Activated CD8-positive, alpha-beta memory T cell treated with anti-CD3 and anti-CD28 coated beads, Interleukin-2, amount 10 ng/mL, durations not matched to agents 7 days and 5 days (primary cell): ENCODE data around the gene TMEM219. TPM values are rescaled to one million over a fixed set of nuclear protein-coding genes. Genes with fewer than 3 reads are reported as not detected.
A peak's percentile ranks its signal among the peaks of the same experiment; 100 is the strongest.

Experiments
- ATAC-seq: fragments of 150-1000 bp; cut with Tn5 transposase; one replicate; pipeline ENCODE4 v1.10.0; 2021; ENCODE audit warnings: moderate library complexity
- CTCF ChIA-PET: fragments of 350-600 bp; sonication (Branson Sonifier 250); formaldehyde crosslinking; loops from one replicate; lab custom pipeline; 2021; ENCODE audit warnings: antibody characterized with exemption; lab: Charles Lee
- DNase-seq: peaks from one replicate; pipeline ENCODE4 v3.0.0-alpha.2; 2020
- H3K27ac Mint-ChIP-seq: one replicate; pipeline ENCODE4 v1.8.0; 2021; ENCODE audit warnings: mild to moderate bottlenecking, mixed read lengths
- H3K27me3 Mint-ChIP-seq: one replicate; pipeline ENCODE4 v1.8.0; 2021; ENCODE audit warnings: mixed read lengths
- H3K36me3 Mint-ChIP-seq: one replicate; pipeline ENCODE4 v1.8.0; 2021; ENCODE audit warnings: mild to moderate bottlenecking, mixed read lengths
- H3K4me1 Mint-ChIP-seq: one replicate; pipeline ENCODE4 v1.8.0; 2021; ENCODE audit warnings: mixed read lengths
- H3K4me3 Mint-ChIP-seq: one replicate; pipeline ENCODE4 v1.8.0; 2021; ENCODE audit warnings: mild to moderate bottlenecking, moderate library complexity, mixed read lengths
- H3K9me3 Mint-ChIP-seq: one replicate; pipeline ENCODE4 v1.8.0; 2022; ENCODE audit warnings: low read depth, mixed read lengths
- total RNA-seq, 2 experiments: library from RNA; stranded (reverse); gene quantifications; one replicate each; pipeline ENCODE4 v1.2.3, GENCODE V29; 2021

TMEM219 gene
- total RNA-seq, 2 experiments from 2014 or later = 56.9 to 67.6 TPM

DNA sequence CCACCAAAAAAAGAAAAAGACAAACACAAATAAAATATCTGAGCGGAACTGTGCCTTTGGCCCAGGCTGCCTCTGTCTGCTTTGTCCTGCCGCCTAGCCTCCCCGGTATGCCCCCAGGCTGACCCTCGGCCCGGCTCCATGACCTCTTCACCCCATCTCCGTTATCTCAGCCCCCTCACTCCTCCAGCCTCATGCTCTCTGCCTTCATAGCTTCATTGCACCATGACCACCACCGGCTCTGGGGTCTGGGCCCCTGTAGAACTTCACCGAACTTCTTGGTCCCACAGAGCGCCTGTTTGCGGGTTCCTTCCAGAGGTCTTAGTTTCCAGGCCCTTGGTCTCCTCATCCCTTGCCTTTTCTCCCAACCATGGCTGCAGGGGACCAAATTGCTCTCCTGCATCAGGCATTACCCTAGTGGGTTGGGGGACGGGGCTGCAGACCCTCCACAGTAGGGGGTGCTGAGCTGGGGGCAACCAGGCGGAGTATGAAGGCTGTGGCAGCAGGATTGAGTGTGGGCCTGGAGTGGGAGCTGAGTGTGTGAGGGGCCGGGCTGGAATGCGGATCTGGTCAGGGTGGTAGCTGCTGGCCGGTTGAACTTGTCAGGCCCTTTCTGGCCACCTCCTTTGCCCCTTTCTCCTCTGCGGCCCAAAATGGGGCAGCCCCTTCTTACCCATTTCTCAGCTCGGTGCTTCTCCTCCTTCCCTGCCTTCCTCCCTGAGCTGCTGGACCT, 26.6 kb downstream of the TMEM219 start:
- CTCF ChIA-PET = no interaction called here
- no peak for ATAC-seq
- H3K4me3 Mint-ChIP-seq = no peak overlapping the region
- no peak overlapping the region for H3K27ac Mint-ChIP-seq
- H3K27me3 Mint-ChIP-seq = no peaks in the 10 kb centered on the region
- peaks cover 39% of the 10 kb centered on the region for H3K36me3 Mint-ChIP-seq
- DNase-seq = no peak
- peaks cover under 1% of the 10 kb centered on the region for H3K4me1 Mint-ChIP-seq
- no peaks in the 10 kb centered on the region for H3K9me3 Mint-ChIP-seq

DNA sequence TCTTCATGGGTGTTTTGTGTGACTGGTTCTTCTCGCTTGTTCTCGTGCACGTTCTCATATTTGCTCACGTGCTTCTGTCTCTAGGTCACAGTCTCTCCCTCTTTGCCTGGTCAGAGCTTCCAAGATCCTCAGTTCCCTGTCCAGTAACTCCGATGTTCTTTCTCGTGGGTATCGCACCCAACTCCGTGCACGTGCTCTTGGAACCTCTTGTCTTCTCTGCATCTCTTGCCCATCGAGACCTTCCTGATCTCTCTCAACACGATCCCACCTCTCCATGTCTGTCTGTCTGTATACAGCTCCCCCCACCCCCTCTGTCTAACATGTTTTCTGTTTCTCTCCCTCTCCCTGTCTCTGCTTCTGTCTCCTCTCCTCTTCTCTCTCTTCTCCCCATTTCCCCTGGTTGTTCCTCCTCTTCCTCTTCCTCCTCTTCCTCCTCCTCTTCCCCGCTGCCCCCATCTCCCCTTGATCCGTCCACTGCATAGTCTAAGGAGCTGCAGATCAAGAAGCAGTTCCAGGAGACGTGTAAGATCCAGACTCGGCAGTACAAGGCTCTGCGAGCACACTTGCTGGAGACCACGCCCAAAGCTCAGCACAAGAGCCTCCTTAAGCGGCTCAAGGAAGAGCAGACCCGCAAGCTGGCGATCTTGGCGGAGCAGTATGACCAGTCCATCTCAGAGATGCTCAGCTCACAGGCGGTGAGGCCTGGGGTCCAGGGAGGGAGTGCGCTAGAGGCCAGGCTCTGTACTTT, 27.4 kb downstream of the TMEM219 start:
- no peak for ATAC-seq
- H3K4me1 Mint-ChIP-seq = peaks cover 8% of the 10 kb centered on the region
- no peaks in the 10 kb centered on the region for H3K9me3 Mint-ChIP-seq
- DNase-seq = no peak
- no peak overlapping the region for H3K27ac Mint-ChIP-seq
- no peaks in the 10 kb centered on the region for H3K27me3 Mint-ChIP-seq
- peaks cover 40% of the 10 kb centered on the region for H3K36me3 Mint-ChIP-seq
- CTCF ChIA-PET = no interaction called here
- H3K4me3 Mint-ChIP-seq = no peak overlapping the region

DNA sequence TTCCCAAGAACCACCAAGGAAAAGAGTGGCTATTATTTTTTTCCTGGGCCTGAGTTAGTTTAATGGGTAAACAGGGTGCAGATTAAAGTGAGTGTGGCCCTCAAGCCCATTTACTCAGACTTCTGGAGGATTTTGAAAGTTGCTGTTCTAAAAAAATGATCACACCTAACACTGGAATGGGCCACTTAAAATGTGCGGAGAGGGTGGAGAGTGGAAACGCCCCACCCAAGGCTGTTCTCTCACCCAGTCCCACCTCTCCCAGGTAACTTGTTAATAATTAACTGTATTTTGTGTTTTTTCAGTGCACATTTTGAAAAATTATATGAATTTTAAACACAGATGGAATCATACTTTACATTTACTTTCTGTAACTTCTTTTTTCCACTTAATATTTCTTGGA, 28.2 kb downstream of the TMEM219 start:
- H3K9me3 Mint-ChIP-seq = no peaks in the 10 kb centered on the region
- ATAC-seq = no peak
- no peak overlapping the region for H3K27ac Mint-ChIP-seq
- peaks cover 35% of the 10 kb centered on the region for H3K36me3 Mint-ChIP-seq
- H3K27me3 Mint-ChIP-seq = no peaks in the 10 kb centered on the region
- DNase-seq = no peak
- peaks cover 16% of the 10 kb centered on the region for H3K4me1 Mint-ChIP-seq
- no peak overlapping the region for H3K4me3 Mint-ChIP-seq
- CTCF ChIA-PET = no interaction called here

DNA sequence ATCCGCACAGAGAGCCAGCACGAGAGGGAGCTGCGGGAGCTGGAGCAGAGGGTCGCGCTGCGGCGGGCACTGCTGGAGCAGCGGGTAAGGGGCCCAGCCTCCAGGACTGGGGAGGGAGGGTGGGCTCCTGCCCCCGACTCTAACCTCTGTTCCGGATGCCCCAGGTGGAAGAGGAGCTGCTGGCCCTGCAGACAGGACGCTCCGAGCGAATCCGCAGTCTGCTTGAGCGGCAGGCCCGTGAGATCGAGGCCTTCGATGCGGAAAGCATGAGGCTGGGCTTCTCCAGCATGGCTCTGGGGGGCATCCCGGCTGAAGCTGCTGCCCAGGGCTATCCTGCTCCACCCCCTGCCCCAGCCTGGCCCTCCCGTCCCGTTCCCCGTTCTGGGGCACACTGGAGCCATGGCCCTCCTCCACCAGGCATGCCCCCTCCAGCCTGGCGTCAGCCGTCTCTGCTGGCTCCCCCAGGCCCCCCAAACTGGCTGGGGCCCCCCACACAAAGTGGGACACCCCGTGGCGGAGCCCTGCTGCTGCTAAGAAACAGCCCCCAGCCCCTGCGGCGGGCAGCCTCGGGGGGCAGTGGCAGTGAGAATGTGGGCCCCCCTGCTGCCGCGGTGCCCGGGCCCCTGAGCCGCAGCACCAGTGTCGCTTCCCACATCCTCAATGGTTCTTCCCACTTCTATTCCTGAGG, 29.1 kb downstream of the TMEM219 start:
- Mint-ChIP-seq H3K4me1 (peaks cover 16% of the 10 kb centered on the region), H3K4me3 (no peak overlapping the region), H3K36me3 (peaks cover 28% of the 10 kb centered on the region), H3K27ac (no peak overlapping the region), H3K9me3 (no peaks in the 10 kb centered on the region), H3K27me3 (no peaks in the 10 kb centered on the region)
- CTCF ChIA-PET = no interaction called here
- no peak for DNase-seq
- no peak for ATAC-seq

DNA sequence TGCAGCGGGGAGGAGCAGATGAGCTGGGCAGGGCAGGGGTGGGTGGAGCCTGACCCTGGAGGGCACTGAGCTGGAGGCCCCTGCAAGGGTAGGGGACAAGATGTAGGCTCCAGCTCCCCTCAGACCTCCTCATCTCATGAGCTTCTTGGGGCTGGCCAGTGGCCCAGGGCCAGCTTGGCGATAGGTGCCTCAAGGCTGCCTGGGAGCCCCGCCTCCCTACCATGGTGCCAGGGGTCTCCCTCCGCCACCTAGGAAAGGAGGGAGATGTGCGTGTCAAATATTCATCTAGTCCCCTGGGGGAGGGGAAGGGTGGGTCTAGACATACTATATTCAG, 29.7 kb downstream of the TMEM219 start:
- Mint-ChIP-seq H3K36me3 (peaks cover 28% of the 10 kb centered on the region), H3K27me3 (no peaks in the 10 kb centered on the region), H3K4me1 (peaks cover 16% of the 10 kb centered on the region), H3K9me3 (no peaks in the 10 kb centered on the region), H3K27ac (no peak overlapping the region), H3K4me3 (no peak overlapping the region)
- ATAC-seq (no peak), DNase-seq (no peak)
- CTCF ChIA-PET = no interaction called here

DNA sequence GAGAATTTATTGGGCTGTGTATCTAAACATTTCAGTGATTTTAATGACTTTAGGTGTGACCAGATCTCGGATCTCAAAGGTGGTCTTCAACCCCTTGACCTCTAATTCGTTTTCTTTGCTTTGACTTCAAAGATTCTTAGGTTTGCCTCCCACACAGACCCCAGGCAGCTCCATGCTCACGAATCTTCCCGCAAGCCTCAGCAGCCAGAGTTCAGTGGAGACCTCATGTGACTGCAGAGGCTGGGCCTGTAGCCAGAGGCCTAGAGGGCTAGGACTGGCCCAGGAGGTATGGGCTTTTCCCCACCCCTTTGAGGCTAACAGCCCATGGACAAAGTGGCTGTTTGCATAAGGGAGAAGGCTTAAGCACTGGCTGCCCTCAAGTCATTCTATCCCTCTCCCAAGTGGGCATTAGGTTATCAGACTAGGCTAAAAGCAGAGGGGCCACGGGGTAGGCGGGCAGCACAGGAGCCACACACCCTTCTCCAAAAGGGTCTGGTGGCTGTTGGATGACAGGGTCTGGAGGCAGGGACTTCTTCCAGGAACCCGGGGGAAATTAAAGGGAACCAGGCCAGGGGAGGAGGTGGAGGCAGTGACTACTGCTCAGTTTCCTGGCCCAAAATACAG, 30.6 kb downstream of the TMEM219 start:
- Mint-ChIP-seq H3K36me3 (peaks cover 32% of the 10 kb centered on the region), H3K4me1 (peaks cover 21% of the 10 kb centered on the region), H3K9me3 (no peaks in the 10 kb centered on the region), H3K4me3 (no peak overlapping the region), H3K27ac (no peak overlapping the region), H3K27me3 (no peaks in the 10 kb centered on the region)
- DNase-seq (no peak), ATAC-seq (no peak)
- CTCF ChIA-PET = interaction anchor here (1.8 kb wide), 2 partner anchors 16 to 39 kb away, joined by 6 to 7 read pairs; partner anchors contain the start of gene TLCD3B

DNA sequence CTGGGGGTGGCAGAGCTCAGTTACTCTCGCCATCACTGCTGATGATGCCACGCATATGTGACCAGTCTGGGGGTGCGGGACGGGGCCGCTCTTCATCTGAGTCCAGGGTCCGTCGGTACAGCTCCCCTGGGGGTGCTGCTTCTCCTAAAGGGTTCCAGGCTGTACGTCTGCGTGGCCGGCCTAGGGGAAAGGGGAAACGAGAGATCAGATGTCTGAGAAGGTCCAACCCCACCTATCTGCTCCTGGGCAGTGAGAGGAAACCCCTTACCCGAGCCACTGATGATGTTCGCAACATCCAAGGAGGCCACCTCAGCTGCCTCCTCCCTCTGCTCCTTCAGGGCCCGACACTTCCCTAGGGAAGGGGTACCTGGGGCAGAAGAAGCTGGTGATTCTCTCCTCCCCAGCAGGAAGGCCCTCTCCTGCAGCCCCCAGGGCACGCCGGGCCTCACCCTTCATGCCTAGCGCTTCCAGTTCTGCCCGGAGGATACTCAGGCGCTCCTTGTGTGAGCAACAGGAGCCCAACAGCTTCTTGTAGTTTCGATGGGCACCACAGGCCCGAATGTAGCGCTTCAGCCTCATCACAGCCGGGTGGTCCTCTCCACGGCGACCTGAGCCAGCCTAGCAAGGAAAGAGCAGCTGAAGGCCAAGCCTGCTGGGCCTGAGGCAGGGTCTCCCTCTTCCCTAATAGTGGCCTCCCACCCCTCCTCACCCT, 31.5 kb downstream of the TMEM219 start:
- CTCF ChIA-PET = interaction anchor here (0.9 to 1.8 kb wide), 5 partner anchors 17 to 293 kb away, joined by 3 to 7 read pairs (median 5); partner anchors contain the start of gene TLCD3B
- Mint-ChIP-seq H3K9me3 (no peaks in the 10 kb centered on the region), H3K36me3 (peaks cover 35% of the 10 kb centered on the region), H3K4me1 (peaks cover 27% of the 10 kb centered on the region), H3K4me3 (peak overlapping the region; percentile 98), H3K27me3 (no peaks in the 10 kb centered on the region), H3K27ac (no peak overlapping the region)
- DNase-seq = no peak
- ATAC-seq = no peak

DNA sequence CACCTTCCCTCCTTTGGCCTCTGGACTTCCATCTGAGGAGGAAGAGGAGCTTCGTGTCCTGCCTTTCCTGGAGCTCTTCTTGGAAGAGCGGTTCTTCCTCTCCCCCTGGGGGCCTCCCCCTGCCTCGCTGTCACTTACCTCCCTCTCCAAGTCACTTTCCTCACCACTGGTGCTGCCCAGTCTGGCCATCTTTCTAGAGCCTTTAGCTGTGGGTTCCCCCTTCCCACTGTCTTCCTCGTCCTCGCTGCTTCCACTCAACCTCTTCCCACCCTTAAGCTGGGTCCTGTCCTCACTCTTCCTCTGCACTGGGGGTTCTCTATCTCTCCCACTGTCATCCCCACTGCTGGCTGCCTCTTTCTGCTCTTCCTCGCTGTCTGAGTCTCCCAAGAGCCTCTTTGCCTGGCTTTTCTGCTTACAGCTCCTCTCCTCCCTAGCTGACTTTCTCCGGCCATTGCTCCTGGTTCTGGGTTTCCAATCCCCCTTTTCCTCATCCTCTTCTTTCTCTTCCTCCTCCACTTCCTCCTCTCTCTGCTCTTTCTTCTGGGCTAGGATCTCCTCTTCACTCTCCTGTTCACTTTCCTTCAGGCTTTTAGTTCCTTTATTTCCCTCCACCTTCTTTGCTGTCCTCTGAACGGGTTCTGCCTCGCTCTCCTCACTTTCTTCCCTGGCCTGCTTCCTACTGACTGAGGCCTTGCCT, 32.2 kb downstream of the TMEM219 start:
- peaks cover 36% of the 10 kb centered on the region for H3K36me3 Mint-ChIP-seq
- DNase-seq (no peak), ATAC-seq (no peak)

DNA sequence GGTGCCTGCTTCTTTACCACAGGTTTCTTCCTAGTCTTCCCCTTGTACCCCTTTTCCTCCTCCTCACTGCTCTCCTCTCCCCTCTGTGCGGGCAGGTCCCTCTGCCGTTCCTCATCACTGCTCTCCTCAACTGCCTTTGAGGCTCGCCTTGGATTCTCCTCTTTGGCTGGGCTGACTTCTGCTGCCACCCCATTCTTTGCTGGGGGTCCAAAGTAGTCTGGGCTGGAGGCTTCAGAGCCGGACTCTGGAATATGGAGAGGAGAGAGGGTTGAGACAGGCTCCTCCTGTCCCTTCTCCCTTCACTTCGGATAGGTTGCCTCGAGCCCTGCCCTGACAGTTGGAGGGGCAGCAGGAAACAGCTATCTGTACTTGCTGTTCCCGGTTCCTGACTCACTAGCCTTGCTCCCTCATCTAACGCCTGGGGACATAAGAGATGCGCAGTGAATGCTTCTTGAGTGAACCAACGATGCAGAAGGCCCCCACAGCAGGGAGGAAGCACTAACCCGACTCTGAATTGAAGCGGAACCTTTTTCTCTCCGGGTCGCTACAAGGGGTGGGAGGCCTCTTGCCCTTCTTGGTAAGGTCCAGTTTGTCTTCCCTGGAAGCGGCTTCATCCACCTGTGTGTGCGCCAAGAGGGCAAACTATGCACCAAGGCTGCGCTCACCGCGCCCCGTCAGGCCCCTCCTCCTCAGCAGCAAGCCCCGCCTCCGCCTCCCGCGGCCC, 32.9 kb downstream of the TMEM219 start:
- no peaks in the 10 kb centered on the region for H3K27me3 Mint-ChIP-seq
- ATAC-seq (peak; percentile 59), DNase-seq (peak; percentile 85)
- H3K9me3 Mint-ChIP-seq = no peaks in the 10 kb centered on the region
- H3K36me3 Mint-ChIP-seq = peaks cover 37% of the 10 kb centered on the region
- peak overlapping the region; percentile 98 for H3K4me3 Mint-ChIP-seq
- H3K4me1 Mint-ChIP-seq = peaks cover 34% of the 10 kb centered on the region
- CTCF ChIA-PET = interaction anchor here (1.2 to 3.9 kb wide), 9 partner anchors 11 to 294 kb away, joined by 3 to 17 read pairs (median 5); partner anchors contain the start of genes TAOK2, TLCD3B and TMEM219
- H3K27ac Mint-ChIP-seq = peak overlapping the region; percentile 99

More for the DNA sequence above, 32.2 kb downstream of the TMEM219 start:
- H3K4me3 Mint-ChIP-seq = peak overlapping the region; percentile 98
- H3K9me3 Mint-ChIP-seq = no peaks in the 10 kb centered on the region
- no peaks in the 10 kb centered on the region for H3K27me3 Mint-ChIP-seq
- peaks cover 30% of the 10 kb centered on the region for H3K4me1 Mint-ChIP-seq
- CTCF ChIA-PET = interaction anchor here (0.9 to 2.6 kb wide), 8 partner anchors 12 to 293 kb away, joined by 3 to 7 read pairs (median 5); partner anchors contain the start of genes TLCD3B and TMEM219
- H3K27ac Mint-ChIP-seq = peak overlapping the region; percentile 99

DNA sequence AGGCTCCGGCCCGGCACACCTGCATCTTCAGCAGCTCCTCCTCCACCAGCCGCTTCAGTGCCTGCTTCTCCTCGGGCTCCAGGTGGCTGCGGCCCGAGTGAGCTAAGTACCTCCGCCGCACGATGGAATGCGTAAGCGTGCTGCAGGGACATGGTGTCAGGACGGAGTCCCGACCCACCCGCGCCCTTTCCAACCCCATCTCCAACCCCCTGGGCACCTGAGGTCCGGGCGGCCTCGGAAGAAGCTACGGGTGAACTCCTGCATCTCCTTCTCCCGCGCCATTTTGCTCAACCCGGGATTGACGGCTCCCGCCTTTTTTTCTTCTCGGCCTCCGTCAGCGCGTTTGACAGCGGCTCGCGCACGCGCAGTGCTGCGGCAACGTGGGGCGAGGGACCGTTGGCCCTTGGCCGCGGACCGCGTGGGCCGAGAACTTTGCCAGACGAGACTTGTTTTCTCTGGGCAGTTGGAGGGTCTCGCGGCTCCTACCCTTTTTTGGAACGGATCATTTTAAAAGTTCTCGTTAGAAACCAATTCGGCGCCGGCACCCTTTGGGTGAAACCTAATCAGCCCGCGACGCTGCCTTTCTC, 33.5 kb downstream of the TMEM219 start, which contains the start of gene HIRIP3:
Gene HIRIP3, minus strand, starts transcription at position 294 of the 587 bp plus-strand sequence. Its CDS starts 12 bp downstream, at position 282.
- Mint-ChIP-seq H3K27me3 (no peaks in the 10 kb centered on the region), H3K9me3 (no peaks in the 10 kb centered on the region), H3K4me3 (peak within 1 kb of the TSS; percentile 98), H3K4me1 (peaks cover 34% of the 10 kb centered on the region), H3K36me3 (peaks cover 35% of the 10 kb centered on the region), H3K27ac (peak within 1 kb of the TSS; percentile 99)
- CTCF ChIA-PET = interaction anchor here (1.3 to 3.9 kb wide), 10 partner anchors 10 to 295 kb away, joined by 3 to 17 read pairs (median 4); partner anchors contain the start of genes ALDOA, TAOK2, TLCD3B and TMEM219
- DNase-seq = peak; percentile 93
- ATAC-seq = peak; percentile 73
